ENCODE measurements around the gene HAGHL. TPM values are rescaled to one million over a fixed set of nuclear protein-coding genes. Genes with fewer than 3 reads are reported as not detected.

HAGHL gene
- total and polyA plus RNA-seq, 7 donors: 0.92 to 10.5 (median 3.6) TPM

GRCh38 chr16:720990-721764, 5.7 kb upstream of the HAGHL start, which contains the start of gene ANTKMT:
Gene ANTKMT (plus strand): TSS chr16:721146. CDS start chr16:721275, 129 bp downstream.
- WGBS, 2 donors: 6 to 9% methylated on average over 106 of the region's 106 CpGs

GRCh38 chr16:721765-722540, 5.0 kb upstream of the HAGHL start:
- Histone ChIP-seq H3K27me3 (peaks cover 13 to 20% (median 14%) of the 10 kb centered on the region in 3 donors), H3K4me3 (peak overlapping the region; percentile 58 to 71 (median 64)), H3K4me1 (peaks cover 0 to 39% (median 33%) of the 10 kb centered on the region in 4 donors), H3K36me3 (no peaks in the 10 kb centered on the region), H3K27ac (peak overlapping the region; percentile 85 to 93 (median 89)), H3K9me3 (no peaks in the 10 kb centered on the region)
- TF ChIP-seq CTCF (IDR thresholded peaks at IDR 0.05) (no peak), POLR2A (IDR thresholded peaks at IDR 0.05) (no peak), POLR2AphosphoS5 (IDR thresholded peaks at IDR 0.05) (no peak), EP300 (IDR thresholded peaks at IDR 0.05) (no peak)
- intact Hi-C loops (cut with DNase I): loop anchor here (2.0 kb wide), 2 partner anchors 19 to 37 kb away; partner anchors contain the start of genes CIAO3 and JMJD8
- DNase-seq: no peak
- 78 to 90% methylated on average over 51 of the region's 51 CpGs for whole genome bisulfite sequencing, 2 donors

More at GRCh38 chr16:720990-721764, 5.7 kb upstream of the HAGHL start, which contains the start of gene ANTKMT:
- Histone ChIP-seq H3K4me3 (peak within 1 kb of the TSS; percentile 58 to 71 (median 64)), H3K36me3 (no peaks in the 10 kb centered on the region), H3K9me3 (no peaks in the 10 kb centered on the region), H3K27me3 (peaks cover 5 to 19% (median 7%) of the 10 kb centered on the region in 3 donors), H3K27ac (peak within 1 kb of the TSS; percentile 85 to 93 (median 89)), H3K4me1 (peaks cover 0 to 40% (median 31%) of the 10 kb centered on the region in 4 donors)
- TF ChIP-seq POLR2A (IDR thresholded peaks at IDR 0.05) (no peak), POLR2AphosphoS5 (IDR thresholded peaks at IDR 0.05) (peak; percentile 14 to 84 (median 44)), CTCF (IDR thresholded peaks at IDR 0.05) (no peak), EP300 (IDR thresholded peaks at IDR 0.05) (no peak)
- intact Hi-C loops (cut with DNase I): loop anchor here (2.0 kb wide), 2 partner anchors 20 to 36 kb away; partner anchors contain the start of genes CIAO3 and JMJD8
- peak; percentile 86 for DNase-seq

GRCh38 chr16:722835-723633, 3.9 kb upstream of the HAGHL start:
- no peak for DNase-seq
- intact Hi-C loops (cut with DNase I): no loop called here
- WGBS, 2 donors: 90 to 92% methylated on average over 24 of the region's 24 CpGs

More at GRCh38 chr16:722835-723633, 3.9 kb upstream of the HAGHL start:
- Histone ChIP-seq H3K27ac (no peak overlapping the region), H3K4me3 (no peak overlapping the region), H3K27me3 (peaks cover 22 to 31% (median 24%) of the 10 kb centered on the region in 3 donors), H3K36me3 (no peaks in the 10 kb centered on the region), H3K4me1 (peaks cover 0 to 49% (median 43%) of the 10 kb centered on the region in 4 donors), H3K9me3 (no peaks in the 10 kb centered on the region)
- TF ChIP-seq POLR2AphosphoS5 (IDR thresholded peaks at IDR 0.05) (no peak), EP300 (IDR thresholded peaks at IDR 0.05) (no peak), CTCF (IDR thresholded peaks at IDR 0.05) (no peak), POLR2A (IDR thresholded peaks at IDR 0.05) (no peak)
